Measurements from ENCODE around the gene RNF180. TPM values are rescaled to one million over a fixed set of nuclear protein-coding genes. Genes with fewer than 3 reads are reported as not detected.
"Not testable (repeated sequence)": the region's sequence is repeated elsewhere in the genome, so short reads cannot be mapped to it uniquely, and the experiment has no call there.

RNF180 gene
- total RNA-seq, 1 donor from 2014 or later = 13.0 TPM

DNA sequence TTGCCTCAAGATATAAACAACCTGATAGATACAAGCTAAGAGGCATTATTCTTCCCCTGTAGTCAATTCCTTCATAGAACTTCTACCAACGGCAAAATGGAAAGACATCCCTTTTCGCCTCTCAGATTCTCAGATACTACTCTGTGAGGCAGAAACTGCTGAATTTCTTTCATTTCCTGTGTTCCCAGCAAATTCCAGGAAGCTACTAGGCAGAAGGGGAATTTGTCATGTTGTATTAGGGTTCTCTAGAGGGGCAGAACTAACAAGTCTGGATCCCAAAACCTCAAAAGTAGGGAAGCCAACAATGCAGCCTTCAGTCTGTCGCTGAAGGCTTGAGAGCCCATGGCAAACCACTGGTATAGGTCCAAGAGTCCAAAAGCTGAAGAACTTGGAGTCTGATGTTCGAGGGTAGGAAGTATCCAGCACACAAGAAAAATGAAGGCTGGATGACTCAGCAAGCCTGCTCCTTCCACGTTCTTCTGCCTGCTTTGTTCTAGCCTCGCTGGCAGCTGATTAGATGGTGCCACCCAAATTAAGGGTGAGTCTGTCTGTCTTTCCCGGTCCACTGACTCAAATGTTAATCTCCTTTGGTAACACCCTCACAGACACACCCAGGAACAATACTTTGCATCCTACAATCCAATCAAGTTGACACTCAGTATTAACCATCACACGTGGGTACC, 15.2 kb downstream of the RNF180 start:
- no peak for DNase-seq (ENCODE audit: low spot score)

DNA sequence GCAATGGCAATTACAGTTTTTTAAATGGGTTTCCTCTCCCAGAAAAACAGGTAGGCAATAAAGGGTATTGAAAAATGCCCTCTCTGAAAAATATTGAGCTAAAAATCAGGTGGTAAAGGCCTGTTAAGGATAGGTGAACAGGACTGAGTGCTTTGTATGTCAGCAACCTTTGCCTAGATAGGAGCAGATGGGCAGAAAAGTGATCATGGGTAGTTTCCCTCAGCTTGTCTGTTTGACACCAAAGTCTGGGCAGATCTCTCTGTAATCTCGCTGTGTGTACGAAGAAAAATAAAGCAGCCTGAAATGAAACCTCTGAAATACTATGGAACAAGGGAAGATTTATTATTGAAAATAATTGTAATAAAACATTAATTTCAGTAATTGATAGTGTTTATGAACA, 15.8 kb downstream of the RNF180 start:
- DNase-seq (ENCODE audit: low spot score) = no peak

DNA sequence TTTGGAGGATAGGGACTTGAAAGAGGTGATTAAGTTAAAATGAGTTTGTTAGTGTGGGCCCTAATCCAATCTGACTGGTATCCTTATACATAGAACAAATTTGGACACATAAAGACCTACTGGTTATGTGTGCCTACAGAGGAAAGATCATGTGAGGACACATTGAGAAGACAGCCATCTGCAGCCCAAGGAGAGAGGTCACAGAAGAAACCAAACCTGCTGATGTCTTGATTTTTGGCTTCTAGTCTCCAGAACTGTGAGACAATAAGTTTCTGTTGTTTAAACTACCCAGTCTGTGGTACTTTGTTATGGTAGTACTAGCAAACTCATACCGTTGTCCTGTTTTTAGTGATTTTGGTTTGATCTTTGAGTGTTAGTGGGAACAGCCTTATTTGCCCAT, 18.3 kb downstream of the RNF180 start:
- DNase-seq (ENCODE audit: low spot score) = no peak

DNA sequence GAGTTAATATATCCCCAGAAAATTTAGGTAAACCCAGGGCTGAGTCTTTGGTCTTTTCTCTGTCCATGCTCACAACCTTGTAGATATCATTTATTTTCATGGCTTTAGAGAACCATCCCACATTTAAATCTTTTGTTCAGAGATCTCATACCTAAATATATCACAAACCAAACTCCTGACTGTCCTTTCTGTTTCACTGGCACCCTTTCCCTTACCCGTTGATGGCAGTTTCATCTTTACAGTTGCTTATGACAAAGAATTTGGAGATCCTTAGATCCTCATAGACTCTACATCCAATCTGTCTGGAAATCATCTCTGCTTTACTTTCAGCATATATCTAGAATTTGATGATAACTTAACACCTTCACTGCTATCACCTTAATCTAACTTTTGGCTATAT, 19.2 kb downstream of the RNF180 start:
- DNase-seq (ENCODE audit: low spot score) = no peak

DNA sequence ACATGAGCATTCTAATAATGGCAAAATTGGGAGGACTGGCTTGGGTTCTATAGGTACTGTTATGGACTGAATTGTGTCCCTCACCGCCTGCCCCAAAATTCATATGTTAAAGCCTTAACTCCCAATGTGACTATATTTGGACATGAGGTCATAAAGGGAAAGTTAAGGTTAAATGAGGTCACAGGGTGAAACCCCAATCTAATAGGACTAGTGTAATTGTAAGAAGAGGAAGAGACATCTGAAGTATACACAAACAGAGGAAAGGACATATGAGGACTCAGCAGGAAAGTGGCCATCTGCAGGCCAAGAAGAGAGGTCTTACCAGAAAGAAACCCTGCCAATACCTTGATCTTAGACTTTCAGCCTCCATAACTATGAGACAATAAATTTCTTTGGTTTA, 23.1 kb downstream of the RNF180 start:
- no peak for DNase-seq (ENCODE audit: low spot score)

DNA sequence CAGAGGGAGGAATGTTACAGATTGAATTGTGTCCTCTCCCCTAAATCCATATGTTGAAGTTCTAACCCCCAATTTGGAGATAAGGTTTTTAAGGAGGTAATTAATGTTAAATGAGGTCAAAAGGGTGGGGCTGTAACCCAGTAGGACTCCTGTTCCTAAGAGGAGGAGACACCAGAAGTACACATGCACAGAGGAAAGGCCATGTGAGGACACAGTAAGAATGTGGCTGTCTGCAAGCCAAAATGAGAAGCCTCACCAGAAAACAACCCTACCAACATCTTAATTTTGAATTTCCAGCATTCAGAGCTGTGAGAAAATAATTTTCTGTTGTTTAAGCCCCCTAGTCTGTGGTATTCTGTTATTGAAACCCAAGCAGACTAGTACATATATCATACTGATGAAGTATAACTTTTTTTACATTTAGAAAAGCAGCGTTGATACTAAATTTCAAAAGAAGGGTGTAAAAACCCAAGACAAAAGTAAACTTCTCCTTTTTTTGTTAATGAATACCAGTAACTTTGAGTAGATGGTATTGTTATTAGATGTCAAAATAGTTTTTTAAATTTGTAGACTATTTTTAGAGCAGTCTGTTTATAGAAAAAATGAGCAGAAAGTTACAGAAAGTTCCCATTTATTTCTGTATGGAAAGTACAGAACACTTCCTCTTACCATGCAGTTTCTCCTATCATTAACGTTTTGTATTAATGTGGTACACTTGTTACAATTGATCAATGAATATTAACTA, 25.1 kb downstream of the RNF180 start:
- no peak for DNase-seq (ENCODE audit: low spot score)

DNA sequence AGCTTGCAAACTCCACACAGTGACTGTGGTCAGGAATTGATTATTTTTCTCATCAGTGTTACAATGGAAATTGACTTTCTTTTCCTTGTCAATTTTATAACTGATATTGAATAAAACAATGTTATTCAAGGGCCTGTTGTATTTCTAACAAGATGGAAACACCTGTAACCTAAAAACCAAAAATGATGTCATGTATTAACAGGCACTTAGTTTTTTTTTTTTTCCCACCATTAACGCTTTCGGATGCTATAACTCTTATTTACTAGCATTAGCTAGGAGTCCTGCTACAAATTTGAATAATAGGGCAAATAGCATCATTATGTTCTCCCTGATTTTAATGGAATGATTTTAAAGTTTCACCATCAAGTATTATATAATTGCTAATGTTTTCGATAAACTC, 30.3 kb downstream of the RNF180 start:
- no peak for DNase-seq (ENCODE audit: low spot score)

DNA sequence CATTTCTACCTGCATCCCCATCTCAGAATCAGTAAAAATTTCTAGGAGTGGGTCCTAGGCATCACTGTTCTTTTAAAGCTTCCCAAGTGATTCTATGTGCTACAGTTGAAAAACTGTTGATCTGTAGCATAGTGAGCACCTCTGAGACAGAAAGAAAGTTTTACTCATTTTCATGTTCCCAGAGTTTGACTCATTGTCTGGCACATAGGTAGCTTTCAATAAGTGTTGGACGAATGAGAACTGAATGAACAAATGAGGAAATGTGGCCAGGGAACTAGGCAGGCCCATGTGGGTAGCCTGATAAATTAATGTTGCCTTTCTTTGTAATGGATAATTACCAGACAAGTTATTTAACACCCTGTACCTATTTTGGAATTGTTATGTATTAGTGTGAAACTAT, 33.8 kb downstream of the RNF180 start:
- DNase-seq (ENCODE audit: low spot score) = no peak

DNA sequence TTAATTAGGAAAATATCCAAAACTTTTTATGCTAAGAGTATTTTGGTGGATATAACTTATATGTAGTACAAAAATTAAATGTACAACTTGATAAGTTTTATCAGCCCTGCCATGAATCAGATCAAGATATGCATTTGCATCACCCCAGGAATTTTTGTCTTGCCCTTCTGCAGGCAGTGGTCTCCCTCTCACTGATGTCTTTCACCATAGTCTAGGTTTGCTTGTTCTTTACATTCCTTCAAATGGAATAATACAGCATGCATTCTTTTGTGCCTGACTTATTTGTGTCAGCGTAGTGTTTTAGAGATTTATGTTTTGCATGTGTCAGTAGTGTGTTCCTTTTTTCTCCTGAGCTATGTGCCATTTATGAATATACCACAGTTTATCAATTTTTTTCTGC, 36.4 kb downstream of the RNF180 start:
- no peak for DNase-seq (ENCODE audit: low spot score)

DNA sequence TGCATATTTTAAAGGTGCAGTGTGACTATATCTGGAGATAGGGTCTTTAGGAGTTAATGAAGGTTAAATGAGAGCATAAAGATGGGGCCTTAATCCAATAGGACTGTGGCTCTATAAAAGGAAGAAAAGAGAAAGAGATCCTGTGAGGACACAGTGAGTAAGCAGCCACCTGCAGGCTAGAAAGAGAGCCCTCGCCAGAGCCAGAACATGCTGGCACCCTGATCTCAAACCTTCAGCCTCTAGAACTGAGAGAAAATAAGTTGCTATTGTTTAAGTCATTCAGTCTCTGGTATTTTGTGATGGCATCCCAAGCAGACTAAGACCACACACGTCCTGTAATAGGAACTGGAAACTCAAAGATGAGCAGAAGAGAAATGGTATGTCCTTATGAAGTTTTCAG, 41.0 kb downstream of the RNF180 start:
- DNase-seq (ENCODE audit: low spot score) = no peak

DNA sequence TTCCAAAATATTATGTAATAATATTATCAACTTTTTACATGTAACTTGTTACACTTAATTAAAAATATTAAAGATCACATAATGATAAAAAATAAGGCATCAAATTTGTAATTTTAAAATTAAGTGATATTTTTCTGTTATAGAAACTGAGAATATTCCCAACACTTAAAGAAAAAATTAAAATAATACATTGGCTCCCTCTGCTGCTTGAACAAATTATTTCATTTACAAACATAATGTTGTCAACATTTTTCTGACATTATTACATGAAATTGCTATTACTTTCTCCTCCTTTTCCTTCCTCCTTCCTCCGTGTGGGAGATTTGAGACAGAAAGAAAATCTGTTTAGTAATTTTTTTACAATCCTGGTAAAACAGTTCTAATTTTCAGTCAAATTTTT, 42.3 kb downstream of the RNF180 start:
- no peak for DNase-seq (ENCODE audit: low spot score)

DNA sequence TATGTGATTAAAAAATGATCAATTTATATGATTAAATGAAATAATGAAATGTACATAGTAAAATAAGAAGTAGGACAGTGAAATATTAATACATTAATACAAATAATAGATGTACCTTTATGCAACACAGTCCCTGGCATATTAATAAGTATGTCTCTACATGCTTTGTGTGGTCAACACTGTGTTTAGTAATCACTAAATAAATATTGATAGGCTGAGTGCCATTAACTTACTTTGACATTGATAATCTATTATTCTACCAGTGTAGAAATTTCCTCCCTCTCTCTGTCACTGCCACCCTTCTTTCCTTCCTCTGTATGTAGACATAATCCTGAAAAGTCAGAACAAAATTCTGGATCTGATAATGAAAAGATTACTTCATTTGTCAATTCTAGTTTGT, 43.7 kb downstream of the RNF180 start:
- DNase-seq (ENCODE audit: low spot score) = no peak

DNA sequence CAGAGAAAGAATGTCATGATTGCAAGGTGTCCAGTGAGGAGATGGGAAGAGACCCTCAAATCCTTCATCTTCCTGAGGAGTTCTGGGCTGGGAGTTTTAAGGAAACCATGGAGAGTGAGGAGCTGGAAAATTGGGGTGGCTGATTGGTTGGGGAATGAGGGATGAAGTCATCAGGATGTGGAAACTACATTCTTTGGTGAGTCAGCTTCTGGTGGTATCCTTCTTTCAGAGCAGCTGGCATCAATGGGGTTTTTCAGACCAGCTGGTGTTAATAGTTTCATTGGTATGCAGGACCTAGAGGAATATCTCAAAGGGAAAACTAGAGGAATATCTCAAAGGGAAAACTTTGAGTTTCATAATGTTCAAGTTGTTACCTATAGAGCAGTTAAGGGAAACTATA, 45.2 kb downstream of the RNF180 start:
- DNase-seq (ENCODE audit: low spot score) = no peak

DNA sequence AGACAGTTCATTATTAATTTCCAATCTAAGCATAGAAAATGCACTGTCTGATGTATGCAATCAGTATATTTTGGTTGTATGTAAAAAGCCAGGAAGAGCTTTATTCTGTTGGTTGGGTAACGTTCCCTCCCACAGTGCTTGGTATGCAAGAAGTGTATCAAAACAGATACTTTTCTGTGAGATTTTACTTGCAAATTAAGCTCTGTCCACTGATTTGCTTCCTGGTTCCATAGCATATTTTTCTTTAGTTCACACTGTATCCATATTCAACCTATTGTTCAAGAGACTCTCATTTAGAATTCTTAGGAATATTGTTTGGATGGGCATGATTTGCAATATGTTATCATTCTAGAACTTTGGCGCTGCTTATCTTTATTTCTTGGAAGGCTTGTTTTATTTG, 47.4 kb downstream of the RNF180 start:
- DNase-seq (ENCODE audit: low spot score) = no peak

DNA sequence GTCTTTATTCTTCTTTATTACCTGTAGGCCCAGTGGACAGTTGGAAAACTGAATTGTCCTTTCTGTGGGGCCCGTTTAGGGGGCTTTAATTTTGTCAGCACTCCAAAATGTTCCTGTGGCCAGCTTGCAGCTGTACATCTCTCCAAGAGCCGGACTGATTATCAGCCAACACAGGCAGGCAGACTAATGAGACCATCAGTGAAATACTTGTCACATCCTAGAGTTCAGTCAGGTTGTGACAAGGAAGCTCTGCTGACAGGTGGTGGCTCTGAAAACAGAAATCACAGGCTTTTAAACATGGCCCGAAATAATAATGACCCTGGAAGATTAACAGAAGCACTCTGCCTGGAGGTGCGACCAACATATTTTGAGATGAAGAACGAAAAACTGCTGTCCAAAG, 47.9 kb downstream of the RNF180 start:
- no peak for DNase-seq (ENCODE audit: low spot score)

DNA sequence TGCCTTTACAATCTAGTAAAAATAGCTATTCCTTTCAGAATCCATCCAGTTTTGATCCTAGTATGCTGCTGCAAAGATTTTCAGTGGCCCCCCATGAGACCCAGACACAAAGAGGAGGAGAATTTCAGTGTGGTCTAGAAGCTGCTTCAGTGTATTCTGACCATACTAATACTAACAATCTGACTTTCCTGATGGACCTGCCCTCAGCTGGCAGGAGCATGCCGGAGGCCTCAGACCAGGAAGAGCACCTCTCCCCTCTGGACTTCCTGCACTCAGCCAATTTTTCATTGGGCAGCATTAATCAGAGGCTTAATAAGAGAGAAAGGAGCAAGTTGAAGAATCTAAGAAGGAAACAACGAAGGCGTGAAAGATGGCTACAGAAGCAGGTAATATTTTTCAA, 48.5 kb downstream of the RNF180 start:
- DNase-seq (ENCODE audit: low spot score) = no peak

DNA sequence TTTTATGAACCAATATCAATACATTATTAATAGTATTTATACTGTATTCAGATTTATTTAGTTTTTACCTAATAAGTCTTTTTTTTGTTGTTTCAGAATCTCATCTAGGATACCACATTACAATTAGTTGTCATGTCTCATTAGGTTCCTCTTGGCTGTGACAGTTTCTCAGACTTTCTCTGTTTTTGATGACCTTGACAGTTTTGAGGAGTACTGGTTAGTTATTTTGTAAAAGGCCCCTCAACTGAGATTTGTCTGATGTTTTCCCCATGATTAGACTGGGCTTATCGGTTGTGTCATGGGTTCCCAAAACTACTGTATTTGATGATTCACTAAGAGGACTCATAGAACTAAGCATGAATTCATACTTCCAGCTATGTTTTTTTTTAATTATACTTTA, 56.3 kb downstream of the RNF180 start:
- no peak for DNase-seq (ENCODE audit: low spot score)

DNA sequence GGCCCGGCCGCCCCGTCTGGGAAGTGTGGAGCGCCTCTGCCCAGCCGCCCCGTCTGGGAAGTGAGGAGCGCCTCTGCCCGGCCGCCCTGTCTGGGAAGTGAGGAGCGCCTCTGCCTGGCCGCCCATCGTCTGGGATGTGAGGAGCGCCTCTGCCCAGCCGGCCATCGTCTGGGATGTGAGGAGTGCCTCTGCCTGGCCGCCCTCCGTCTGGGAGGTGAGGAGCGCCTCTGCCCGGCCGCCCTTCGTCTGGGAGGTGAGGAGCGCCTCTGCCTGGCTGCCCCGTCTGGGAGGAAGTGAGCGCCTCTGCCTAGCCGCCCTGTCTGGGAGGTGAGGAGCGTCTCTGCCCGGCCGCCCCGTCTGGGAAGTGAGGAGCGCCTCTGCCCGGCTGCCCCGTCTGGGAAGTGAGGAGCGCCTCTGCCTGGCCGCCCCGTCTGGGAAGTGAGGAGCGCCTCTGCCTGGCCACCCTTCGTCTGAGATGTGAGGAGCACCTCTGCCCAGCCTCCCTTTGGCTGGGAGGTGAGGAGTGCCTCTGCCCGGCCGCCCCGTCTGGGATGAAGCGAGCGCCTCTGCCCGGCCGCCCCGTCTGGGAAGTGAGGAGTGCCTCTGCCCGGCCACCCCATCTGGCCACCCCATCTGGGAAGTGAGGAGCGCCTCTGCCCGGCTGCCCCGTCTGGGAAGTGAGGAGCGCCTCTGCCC, 59.8 kb downstream of the RNF180 start:
- not testable (repeated sequence) for DNase-seq (ENCODE audit: low spot score)

DNA sequence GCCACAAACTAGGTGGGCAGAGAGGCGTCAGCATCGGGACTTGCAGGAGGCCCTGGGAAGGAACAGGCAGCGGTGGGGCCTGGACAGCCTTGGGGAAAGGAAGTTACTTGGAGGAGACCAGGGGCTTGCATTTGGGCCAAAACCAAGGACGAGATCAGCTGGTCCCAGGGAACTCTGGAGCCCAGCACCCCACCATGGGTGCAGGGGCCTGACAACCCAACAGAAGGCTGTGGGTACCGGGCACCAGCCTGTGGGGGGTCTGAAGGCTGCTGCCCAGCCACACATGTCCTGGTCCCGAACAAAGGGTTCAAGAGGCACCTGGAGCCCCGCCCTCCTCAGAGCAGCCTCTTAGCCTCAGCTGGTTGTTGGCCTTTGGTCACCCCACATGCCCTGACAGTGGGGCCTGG, 61.5 kb downstream of the RNF180 start:
- DNase-seq (ENCODE audit: low spot score) = not testable (repeated sequence)

DNA sequence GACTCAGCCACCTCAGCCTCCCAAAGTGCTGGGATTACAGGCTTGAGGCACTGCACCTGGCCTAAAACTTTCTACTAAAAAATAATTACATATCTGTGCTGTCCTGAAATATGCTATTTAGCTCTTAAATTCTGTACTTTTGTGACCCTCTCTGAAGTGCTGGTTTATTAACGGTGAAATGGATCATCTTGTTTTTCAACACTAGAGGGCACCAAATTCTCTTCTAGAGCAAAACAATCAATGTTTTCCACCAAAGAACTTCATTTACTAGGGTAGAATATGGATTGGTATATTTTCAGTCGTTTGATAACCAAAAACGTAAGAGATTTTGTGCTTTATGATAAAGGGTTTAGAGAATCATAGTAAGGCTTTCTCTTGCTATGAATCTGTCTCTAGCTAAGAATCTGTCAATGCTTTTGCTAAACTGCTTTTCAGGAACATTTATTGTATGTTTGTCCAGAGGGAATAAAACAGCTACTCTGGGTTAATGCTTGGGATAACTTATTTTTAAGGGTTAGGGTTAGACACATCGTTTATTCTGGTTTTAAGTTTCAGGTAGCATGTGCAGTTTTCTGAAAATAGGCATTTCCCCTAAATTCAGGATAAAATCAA, 63.6 kb downstream of the RNF180 start:
- DNase-seq (ENCODE audit: low spot score) = no peak

DNA sequence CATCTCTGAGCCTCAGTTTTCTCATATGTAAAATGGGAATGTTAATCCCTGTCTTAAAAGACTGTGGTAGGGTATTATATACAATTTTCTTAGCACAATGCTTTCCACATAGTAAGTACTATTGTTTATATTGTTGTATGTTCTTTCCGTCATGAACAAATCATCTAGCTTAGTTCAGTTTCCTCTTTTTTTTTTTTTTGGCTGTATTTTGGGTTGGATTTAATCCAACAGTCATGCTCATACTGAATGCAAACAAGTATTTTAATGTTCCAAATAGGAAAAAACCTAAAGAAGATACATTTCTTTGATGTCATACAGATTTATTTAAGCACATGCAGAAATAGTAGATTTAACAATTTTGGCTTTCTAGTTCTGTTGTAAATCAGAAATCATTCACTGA, 95.1 kb downstream of the RNF180 start:
- no peak for DNase-seq (ENCODE audit: low spot score)

DNA sequence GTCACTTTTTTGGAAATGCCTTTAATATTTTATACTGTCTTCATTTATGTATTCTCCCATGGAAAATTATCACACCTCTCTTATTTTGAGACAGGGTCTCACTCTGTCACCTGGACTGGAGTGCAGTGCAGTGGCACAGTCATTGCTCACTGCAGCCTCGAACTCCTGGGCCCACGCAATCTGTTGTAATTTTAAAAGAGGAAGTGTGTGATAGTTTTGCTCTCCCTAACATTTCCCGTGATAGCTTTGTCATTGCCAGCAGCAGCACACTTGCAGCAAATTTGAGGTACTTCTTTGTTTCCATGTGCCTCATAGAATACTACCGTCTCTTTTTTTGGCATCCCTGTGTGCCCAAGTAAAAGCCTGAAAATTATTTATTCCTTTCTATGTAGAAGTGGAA, 103.5 kb downstream of the RNF180 start:
- DNase-seq (ENCODE audit: low spot score) = no peak

Data from mesenteric fat pad (tissue), 1 donor.